Type B pancreatic cell (in vitro differentiated cells): ENCODE results near the gene EXOC4. TPM values are rescaled to one million over a fixed set of nuclear protein-coding genes. Genes with fewer than 3 reads are reported as not detected.
"Not testable (repeated sequence)": the region's sequence is repeated elsewhere in the genome, so short reads cannot be mapped to it uniquely, and the experiment has no call there.

ENCODE experiments used
- DNase-seq: peaks from one replicate; pipeline ENCODE4 v3.0.0; 2021; ENCODE audit warnings: mixed read lengths; ENCODE audit not compliant: unreplicated experiment; ENCODE audit errors: extremely low spot score
- H3K27ac Mint-ChIP-seq: 2 replicates; pipeline ENCODE4 v1.8.0; 2021; ENCODE audit warnings: mild to moderate bottlenecking, mixed read lengths
- H3K27me3 Mint-ChIP-seq: 2 replicates; pipeline ENCODE4 v1.8.0; 2021; ENCODE audit warnings: mixed read lengths
- H3K36me3 Mint-ChIP-seq: 2 replicates; pipeline ENCODE4 v1.8.0; 2021; ENCODE audit warnings: mixed read lengths
- H3K4me1 Mint-ChIP-seq: one replicate; pipeline ENCODE4 v1.8.0; 2021; ENCODE audit warnings: mixed read lengths; ENCODE audit not compliant: unreplicated experiment
- H3K4me3 Mint-ChIP-seq: 2 replicates; pipeline ENCODE4 v1.8.0; 2021; ENCODE audit warnings: mild to moderate bottlenecking, mixed read lengths
- H3K9me3 Mint-ChIP-seq: 2 replicates; pipeline ENCODE4 v1.8.0; 2021; ENCODE audit warnings: mixed read lengths
- total RNA-seq: library from RNA; stranded (reverse); gene quantifications from 2 replicates; pipeline ENCODE4 v1.2.1, GENCODE V29; 2021; ENCODE audit warnings: low replicate concordance
- TF ChIP-seq, protein P1 (sequence below): fragments of 200-600 bp; sonication (generic); conservative IDR thresholded peaks from 2 replicates; pipeline ENCODE4 v1.5.0; 2021; ENCODE audit warnings: antibody characterized with exemption, mild to moderate bottlenecking

The EXOC4 gene
- total RNA-seq, 1 donor from 2014 or later: 95.5 TPM

DNA sequence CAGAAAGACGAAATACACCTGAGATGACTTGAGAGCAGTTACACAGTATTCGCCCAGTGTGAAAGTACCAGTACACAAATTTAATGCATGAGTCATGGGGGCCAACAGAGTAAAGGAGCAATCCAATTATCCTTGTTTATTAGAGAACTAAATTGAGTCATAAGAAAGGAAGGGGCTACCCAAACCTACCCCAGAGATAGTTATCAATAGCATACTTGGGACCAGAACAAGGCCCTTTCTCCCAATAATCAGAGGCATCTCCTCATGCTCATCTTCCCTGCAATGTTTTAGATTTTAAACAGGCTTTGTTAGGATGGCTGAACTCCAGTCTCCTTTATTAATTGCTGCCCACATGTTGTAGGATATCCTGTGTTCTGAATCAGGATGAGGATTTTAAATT lies 634.6 kb downstream of the EXOC4 start:
- Mint-ChIP-seq H3K9me3 (no peaks in the 10 kb centered on the region), H3K36me3 (no peaks in the 10 kb centered on the region), H3K27me3 (no peaks in the 10 kb centered on the region), H3K4me3 (no peak overlapping the region), H3K27ac (no peak overlapping the region), H3K4me1 (peaks cover 11% of the 10 kb centered on the region)
- no peak for DNase-seq
- TF ChIP-seq, protein P1, sequence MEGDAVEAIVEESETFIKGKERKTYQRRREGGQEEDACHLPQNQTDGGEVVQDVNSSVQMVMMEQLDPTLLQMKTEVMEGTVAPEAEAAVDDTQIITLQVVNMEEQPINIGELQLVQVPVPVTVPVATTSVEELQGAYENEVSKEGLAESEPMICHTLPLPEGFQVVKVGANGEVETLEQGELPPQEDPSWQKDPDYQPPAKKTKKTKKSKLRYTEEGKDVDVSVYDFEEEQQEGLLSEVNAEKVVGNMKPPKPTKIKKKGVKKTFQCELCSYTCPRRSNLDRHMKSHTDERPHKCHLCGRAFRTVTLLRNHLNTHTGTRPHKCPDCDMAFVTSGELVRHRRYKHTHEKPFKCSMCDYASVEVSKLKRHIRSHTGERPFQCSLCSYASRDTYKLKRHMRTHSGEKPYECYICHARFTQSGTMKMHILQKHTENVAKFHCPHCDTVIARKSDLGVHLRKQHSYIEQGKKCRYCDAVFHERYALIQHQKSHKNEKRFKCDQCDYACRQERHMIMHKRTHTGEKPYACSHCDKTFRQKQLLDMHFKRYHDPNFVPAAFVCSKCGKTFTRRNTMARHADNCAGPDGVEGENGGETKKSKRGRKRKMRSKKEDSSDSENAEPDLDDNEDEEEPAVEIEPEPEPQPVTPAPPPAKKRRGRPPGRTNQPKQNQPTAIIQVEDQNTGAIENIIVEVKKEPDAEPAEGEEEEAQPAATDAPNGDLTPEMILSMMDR: no peak

DNA sequence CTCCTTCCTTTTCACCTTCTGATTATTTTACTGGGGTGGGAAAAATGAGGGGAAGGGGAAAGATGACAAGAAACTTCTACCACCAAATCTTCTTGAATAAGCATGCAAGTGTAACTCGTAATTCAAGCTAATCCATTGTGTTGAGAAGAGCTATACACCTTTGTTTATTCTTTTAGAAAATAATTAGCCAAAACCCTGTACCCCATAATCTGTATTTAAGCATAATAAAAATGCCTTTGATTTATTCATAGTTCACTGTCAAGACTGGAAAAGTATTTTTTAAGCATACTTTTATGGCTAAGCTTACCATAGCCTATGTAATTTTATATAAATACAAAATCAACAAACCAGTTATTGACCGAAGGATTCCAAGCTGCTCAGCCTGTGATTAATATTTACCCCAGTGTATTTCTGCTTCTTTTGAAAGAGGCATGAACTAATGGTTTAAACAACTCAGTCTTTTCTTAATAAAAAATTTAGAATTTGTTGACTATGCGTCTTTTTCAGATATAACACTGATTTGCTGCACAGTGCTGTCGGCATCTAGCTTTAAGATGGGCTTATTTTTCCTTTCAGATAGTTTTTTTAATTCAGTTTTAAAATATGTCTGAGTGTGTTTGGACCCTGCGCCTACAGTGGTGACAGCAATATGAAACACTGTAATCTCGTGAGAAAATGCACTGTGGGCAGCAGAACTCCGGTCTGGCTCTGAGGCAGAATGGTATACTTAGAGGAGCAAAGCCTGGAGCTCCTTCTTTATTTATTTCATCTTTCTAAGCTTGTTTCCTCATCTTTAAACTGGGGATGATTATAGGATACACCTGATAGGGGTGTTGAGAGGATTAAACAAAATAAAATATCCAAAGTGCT lies 635.4 kb downstream of the EXOC4 start:
- no peaks in the 10 kb centered on the region for H3K36me3 Mint-ChIP-seq
- H3K27me3 Mint-ChIP-seq: no peaks in the 10 kb centered on the region
- TF ChIP-seq, protein P1: no peak
- H3K9me3 Mint-ChIP-seq: no peaks in the 10 kb centered on the region
- H3K4me1 Mint-ChIP-seq: peaks cover 11% of the 10 kb centered on the region
- DNase-seq: no peak
- H3K27ac Mint-ChIP-seq: no peak overlapping the region
- H3K4me3 Mint-ChIP-seq: no peak overlapping the region

DNA sequence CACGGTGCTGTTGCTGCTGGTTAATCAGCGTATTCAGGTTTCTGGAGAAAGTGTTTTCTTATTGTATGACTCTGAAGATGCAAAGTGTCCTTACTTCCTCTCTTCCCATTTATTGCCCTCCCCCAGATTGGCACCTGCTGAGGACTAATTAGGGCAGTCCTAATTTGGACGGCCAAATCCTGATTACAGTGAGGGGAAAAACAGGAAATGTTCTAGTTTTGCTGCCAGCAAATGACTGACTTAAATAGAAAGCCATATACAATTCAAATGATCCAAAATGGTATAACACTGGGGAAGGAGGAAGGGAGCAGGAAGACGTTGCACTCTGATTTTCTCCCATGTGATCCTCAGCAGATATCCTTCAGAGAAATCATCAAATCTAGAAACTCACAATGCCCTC lies 651.9 kb downstream of the EXOC4 start:
- H3K27ac Mint-ChIP-seq: no peak overlapping the region
- no peaks in the 10 kb centered on the region for H3K9me3 Mint-ChIP-seq
- H3K4me3 Mint-ChIP-seq: no peak overlapping the region
- peaks cover 21% of the 10 kb centered on the region for H3K36me3 Mint-ChIP-seq
- no peaks in the 10 kb centered on the region for H3K27me3 Mint-ChIP-seq
- DNase-seq: no peak
- H3K4me1 Mint-ChIP-seq: no peaks in the 10 kb centered on the region
- TF ChIP-seq, protein P1: no peak

DNA sequence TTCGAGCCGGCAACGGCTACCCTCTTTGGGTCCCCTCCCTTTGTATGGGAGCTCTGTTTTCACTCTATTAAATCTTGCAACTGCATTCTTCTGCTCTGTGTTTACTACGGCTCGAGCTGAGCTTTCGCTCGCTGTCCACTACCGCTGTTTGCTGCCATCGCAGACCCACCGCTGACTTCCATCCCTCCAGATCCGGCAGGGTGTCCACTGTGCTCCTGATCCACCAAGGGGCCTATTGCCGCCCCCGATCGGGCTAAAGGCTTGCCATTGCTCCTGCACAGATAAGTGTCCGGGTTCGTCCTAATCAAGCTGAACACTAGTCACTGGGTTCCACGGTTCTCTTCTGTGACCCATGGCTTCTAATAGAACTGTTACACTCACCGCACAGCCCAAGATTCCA lies 653.7 kb downstream of the EXOC4 start:
- not testable (repeated sequence) for H3K27ac Mint-ChIP-seq, DNase-seq, H3K4me1 Mint-ChIP-seq, H3K9me3 Mint-ChIP-seq, H3K27me3 Mint-ChIP-seq, H3K4me3 Mint-ChIP-seq
- H3K36me3 Mint-ChIP-seq: peaks cover 20% of the 10 kb centered on the region

DNA sequence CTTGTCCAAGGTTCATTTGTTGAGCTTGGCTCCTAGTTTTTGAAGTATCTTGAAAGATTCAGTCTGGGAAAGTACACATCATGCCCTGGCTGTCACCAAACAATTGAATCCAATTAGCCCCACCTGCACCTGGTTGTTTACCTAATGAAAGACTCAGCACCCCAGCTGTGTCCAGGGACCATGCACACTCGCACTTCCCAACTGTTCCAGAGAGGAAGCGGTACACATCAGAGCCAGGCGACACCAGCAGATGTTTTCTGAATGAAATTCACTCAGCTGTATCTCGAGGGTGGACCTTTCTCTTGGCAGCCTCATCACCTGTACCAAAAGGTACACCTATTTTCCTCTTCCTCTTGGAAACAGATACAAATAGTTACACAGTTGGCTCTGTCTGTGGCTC lies 657.9 kb downstream of the EXOC4 start:
- no peak for DNase-seq
- TF ChIP-seq, protein P1: no peak
- no peaks in the 10 kb centered on the region for H3K9me3 Mint-ChIP-seq
- no peak overlapping the region for H3K4me3 Mint-ChIP-seq
- no peak overlapping the region for H3K27ac Mint-ChIP-seq
- peaks cover 10% of the 10 kb centered on the region for H3K36me3 Mint-ChIP-seq
- no peaks in the 10 kb centered on the region for H3K4me1 Mint-ChIP-seq
- H3K27me3 Mint-ChIP-seq: no peaks in the 10 kb centered on the region

DNA sequence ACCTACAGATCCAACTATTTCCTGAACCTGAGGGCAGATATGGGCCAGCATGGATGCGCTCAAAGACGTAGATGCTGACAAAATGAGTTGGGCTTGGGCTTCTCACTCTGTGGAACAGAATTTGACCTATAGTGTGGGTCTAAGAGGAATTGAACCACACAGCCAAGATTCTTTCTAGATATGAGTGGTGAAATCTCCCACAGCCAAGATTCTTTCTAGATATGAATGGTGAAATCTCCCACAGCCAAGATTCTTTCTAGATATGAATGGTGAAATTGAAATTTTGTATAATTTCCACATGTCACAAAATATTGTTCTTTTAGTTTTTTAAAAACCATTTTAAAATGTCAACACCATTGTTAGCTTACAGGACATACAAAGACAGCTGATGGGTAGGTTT lies 658.8 kb downstream of the EXOC4 start:
- no peak overlapping the region for H3K27ac Mint-ChIP-seq
- no peak overlapping the region for H3K4me3 Mint-ChIP-seq
- TF ChIP-seq, protein P1: no peak
- no peak for DNase-seq
- H3K36me3 Mint-ChIP-seq: peaks cover 7% of the 10 kb centered on the region
- no peaks in the 10 kb centered on the region for H3K4me1 Mint-ChIP-seq
- no peaks in the 10 kb centered on the region for H3K27me3 Mint-ChIP-seq
- no peaks in the 10 kb centered on the region for H3K9me3 Mint-ChIP-seq
